ENCODE measurements around the gene MYD88. TPM values are rescaled to one million over a fixed set of nuclear protein-coding genes. Genes with fewer than 3 reads are reported as not detected.

Gene MYD88
- total and polyA plus RNA-seq, 3 donors from 2014 or later = 18.7 to 30.1 (median 22.3) TPM

DNA sequence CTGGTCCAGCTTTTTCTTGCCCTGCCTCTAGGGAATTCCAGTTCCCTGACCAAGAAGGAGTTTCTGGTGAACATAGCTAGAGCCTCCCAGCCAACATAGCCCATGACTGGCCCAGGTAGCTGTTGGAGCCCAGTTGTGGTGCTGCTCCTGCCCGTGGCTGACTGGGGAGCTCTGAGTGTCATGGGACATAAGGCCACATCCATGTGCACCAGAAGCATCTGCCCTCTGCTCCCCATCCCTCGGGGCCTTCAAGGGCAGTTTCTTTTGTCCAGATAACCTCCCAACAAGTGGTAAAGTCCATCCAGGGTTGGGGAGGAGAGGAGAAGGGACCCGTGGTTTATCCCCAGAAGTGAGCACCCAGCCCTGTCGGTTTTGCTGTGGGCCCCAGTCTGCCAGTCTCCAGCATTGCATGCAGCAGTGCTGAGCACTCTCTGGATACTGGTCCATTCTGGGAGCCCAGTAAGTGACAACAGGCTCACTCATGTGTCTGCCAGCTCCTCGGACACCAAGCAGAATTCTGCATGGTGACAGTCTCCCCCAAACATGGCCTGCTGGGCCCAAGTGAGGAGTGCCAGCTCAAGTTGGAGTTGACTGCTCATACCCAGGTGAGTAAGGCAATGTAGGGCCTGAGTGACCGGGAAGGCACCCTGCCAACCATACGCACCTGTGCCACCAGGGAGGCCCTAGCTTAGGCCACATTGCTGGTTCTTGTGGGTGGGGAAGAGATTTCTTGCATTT lies 30.4 kb upstream of the MYD88 start:
- no peak for DNase-seq
- H3K36me3 ChIP-seq (ENCODE audit: low read depth, missing control alignments) = no peaks in the 10 kb centered on the region
- H3K9me3 ChIP-seq = no peaks in the 10 kb centered on the region
- 77 to 100% methylated on average over 4 to 7 of the region's 7 CpGs for WGBS, 2 donors
- H3K4me3 ChIP-seq = no peak overlapping the region
- intact Hi-C loops (cut with DNase I; ENCODE audit: low total_unique reads) = no loop called here
- H3K27me3 ChIP-seq = no peaks in the 10 kb centered on the region
- TF ChIP-seq, protein P1, sequence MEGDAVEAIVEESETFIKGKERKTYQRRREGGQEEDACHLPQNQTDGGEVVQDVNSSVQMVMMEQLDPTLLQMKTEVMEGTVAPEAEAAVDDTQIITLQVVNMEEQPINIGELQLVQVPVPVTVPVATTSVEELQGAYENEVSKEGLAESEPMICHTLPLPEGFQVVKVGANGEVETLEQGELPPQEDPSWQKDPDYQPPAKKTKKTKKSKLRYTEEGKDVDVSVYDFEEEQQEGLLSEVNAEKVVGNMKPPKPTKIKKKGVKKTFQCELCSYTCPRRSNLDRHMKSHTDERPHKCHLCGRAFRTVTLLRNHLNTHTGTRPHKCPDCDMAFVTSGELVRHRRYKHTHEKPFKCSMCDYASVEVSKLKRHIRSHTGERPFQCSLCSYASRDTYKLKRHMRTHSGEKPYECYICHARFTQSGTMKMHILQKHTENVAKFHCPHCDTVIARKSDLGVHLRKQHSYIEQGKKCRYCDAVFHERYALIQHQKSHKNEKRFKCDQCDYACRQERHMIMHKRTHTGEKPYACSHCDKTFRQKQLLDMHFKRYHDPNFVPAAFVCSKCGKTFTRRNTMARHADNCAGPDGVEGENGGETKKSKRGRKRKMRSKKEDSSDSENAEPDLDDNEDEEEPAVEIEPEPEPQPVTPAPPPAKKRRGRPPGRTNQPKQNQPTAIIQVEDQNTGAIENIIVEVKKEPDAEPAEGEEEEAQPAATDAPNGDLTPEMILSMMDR (IDR thresholded peaks at IDR 0.05) = no peak
- no peak for TF ChIP-seq POLR2A (IDR thresholded peaks at IDR 0.05)
- H3K4me1 ChIP-seq = no peaks in the 10 kb centered on the region
- no peak overlapping the region for H3K27ac ChIP-seq

DNA sequence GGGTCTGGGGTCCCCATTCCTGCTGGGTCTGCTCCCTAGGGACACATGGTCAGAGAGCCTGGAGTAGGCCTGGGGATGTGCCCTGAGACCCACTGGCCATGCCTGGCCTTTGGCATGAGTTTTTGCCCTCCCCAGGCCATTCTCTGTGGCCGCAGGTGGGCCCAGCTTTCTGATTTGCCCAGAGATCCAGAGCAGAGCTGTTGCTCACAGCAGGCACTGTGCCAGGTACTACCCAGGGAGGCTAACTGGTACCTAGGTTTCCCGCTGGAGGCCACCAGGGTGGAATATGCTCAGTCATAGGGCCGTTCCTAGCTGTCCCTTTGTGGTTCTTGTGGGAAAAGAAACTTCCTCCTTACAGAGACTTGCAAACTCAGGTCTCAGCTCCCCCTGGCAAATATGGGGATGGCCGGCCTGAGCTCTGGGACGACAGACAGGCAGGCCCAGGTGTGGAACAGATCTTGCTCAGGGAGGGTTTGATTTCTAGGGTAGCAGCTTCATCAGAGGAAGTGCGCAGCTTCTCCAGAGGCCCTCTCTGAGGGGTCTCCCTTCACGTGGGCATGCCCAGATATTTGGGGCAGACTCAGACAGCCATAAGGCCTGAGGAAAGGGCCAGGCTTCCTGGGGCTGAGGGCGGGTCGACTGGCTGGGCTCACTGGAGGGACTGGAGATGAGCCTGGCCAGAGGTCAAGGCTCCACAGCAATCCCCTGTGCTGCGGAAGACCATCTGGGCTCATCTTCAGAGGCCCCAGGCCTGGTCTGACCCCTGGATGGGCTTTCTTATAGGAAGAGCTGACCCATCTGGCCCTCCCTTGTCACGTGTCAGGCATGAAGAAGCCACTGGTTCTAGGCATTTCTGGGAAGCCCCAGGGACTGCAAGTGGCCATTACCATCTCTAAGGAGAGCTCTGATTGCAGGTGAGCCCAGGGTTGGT lies 29.5 kb upstream of the MYD88 start:
- Histone ChIP-seq H3K36me3 (ENCODE audit: low read depth, missing control alignments) (no peaks in the 10 kb centered on the region), H3K27ac (no peak overlapping the region), H3K27me3 (no peaks in the 10 kb centered on the region), H3K4me3 (no peak overlapping the region), H3K9me3 (no peaks in the 10 kb centered on the region), H3K4me1 (no peaks in the 10 kb centered on the region)
- intact Hi-C loops (cut with DNase I; ENCODE audit: low total_unique reads) = no loop called here
- DNase-seq = no peak
- 84 to 85% methylated on average over 2 to 11 of the region's 11 CpGs for WGBS, 2 donors
- no peak for TF ChIP-seq POLR2A (IDR thresholded peaks at IDR 0.05)
- TF ChIP-seq, protein P1 (IDR thresholded peaks at IDR 0.05) = no peak

DNA sequence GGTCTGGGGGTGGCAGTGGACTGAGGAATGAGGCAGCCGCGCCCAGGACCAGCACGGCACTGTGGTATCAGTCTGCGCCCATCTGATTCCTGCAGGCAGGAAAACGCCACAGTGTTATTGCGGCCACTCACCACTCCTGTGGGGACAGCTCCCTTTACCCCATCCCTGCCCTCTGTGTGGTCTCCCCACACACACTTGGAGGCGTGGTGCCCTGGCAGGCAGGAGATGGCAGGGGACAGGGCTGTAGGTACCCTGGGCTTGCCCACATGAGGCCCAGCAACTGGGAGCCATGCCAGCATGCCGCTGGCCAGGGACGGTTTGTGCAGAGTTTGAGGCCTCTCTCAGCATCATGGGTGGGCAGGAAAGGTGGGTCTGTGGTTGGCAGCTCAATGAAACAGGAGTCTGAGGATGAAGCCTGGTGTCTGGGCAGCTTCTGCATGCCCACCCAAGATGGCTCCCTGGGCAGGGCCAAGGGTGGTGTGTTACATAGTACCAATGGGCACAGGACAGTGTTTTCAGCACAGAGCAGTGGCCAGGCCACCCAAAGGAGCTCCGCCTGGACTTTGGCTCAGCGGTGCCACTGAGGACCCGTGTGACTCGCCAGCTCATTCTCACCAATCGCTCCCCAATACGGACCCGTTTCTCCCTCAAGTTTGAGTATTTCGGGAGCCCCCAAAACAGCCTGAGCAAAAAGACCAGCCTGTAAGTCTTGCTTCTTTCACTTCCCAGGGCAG lies 28.7 kb upstream of the MYD88 start:
- Histone ChIP-seq H3K4me3 (no peak overlapping the region), H3K27ac (no peak overlapping the region), H3K27me3 (no peaks in the 10 kb centered on the region), H3K36me3 (ENCODE audit: low read depth, missing control alignments) (no peaks in the 10 kb centered on the region), H3K9me3 (no peaks in the 10 kb centered on the region), H3K4me1 (no peaks in the 10 kb centered on the region)
- TF ChIP-seq, protein P1 (IDR thresholded peaks at IDR 0.05) = no peak
- no peak for TF ChIP-seq POLR2A (IDR thresholded peaks at IDR 0.05)
- DNase-seq = no peak
- intact Hi-C loops (cut with DNase I; ENCODE audit: low total_unique reads) = no loop called here
- 94 to 98% methylated on average over 12 to 17 of the region's 17 CpGs for WGBS, 2 donors

DNA sequence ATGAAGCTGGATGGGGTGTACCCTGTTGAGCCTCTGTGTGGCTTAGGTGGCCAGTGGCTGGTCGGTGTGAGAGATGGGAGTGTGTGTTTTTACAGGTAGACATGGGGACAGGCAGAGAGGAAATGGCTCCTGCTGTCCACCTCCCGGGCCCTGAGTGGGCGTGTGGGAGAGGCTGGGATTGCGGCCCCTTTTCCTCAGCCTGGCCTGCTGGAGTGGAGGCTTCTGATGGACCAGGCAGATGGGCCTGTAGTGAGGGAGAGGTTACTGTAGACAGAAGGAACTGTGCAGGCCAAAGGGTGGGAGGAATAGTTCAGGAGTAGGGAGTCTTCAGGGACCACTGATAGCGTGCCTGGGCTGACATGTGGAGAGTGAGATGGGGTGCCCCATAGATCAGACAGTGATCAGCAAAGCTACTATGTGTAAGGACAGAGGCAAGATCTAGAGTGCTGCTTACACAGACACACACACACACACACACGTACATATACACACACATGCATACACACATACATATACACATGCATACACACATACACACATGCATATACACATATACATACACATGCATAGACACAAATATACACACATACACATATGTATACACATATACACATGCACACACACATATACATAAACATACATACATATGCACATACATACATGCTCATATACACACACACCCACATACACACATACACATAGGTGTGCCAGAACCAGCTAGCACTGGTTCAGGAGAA lies 28.0 kb upstream of the MYD88 start:
- WGBS, 2 donors = 87 to 95% methylated on average over 6 of the region's 6 CpGs
- no peaks in the 10 kb centered on the region for H3K9me3 ChIP-seq
- intact Hi-C loops (cut with DNase I; ENCODE audit: low total_unique reads) = no loop called here
- H3K36me3 ChIP-seq (ENCODE audit: low read depth, missing control alignments) = no peaks in the 10 kb centered on the region
- H3K4me1 ChIP-seq = no peaks in the 10 kb centered on the region
- H3K27me3 ChIP-seq = no peaks in the 10 kb centered on the region
- DNase-seq = no peak
- no peak overlapping the region for H3K4me3 ChIP-seq
- TF ChIP-seq, protein P1 (IDR thresholded peaks at IDR 0.05) = no peak
- TF ChIP-seq POLR2A (IDR thresholded peaks at IDR 0.05) = no peak
- H3K27ac ChIP-seq = no peak overlapping the region
